Stimulated activated CD8-positive, alpha-beta memory T cell treated with anti-CD3 and anti-CD28 coated beads, Interleukin-4, amount 100 ng/mL, for 1 hour (primary cell): ENCODE data around the gene PKDCC.

Experiments
- DNase-seq, 2 donors: peaks; one replicate each; pipeline ENCODE4 v3.0.0-alpha.2; 2020; ENCODE audit warnings: low read depth in 2 of 2, low spot score in 1 of 2

The PKDCC gene

DNA sequence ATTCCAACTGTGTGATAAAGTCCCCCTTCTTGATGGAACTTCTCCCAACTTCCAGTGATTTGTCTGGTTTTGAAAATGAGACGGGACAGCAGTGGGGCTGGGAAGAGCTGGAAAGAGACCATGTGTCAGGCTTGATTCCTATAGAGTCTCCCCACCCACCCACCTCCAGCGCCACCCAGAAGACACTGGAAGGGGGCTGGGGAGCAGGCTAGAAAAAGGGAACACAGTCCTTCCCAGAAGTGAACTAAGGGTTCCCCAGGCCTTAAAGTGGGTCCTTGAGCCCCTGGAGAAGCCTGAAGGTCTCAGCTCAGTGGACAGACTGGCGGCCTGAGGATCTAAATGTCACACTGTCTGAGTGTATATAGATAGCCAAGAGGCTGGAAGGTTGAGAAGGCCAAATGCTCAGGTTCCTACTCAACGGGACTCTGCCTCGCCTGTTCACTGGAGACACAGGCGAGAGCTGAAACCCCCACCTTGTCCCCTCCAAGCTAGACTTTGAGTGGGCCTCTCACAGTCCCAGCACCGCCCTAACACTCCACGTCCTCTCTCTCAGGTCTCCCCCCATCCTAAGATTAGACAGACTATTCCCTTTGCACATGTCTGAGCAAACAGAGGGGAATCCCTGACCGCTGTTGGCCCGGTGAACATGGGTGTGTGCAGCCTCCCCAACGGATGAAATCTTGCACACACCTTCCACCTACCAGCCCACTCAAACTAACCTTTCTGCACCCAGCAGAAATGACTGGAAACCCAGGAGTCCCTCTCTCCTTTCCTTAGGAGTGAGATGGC is 1.6 kb downstream of the PKDCC start:
- no peak for DNase-seq

DNA sequence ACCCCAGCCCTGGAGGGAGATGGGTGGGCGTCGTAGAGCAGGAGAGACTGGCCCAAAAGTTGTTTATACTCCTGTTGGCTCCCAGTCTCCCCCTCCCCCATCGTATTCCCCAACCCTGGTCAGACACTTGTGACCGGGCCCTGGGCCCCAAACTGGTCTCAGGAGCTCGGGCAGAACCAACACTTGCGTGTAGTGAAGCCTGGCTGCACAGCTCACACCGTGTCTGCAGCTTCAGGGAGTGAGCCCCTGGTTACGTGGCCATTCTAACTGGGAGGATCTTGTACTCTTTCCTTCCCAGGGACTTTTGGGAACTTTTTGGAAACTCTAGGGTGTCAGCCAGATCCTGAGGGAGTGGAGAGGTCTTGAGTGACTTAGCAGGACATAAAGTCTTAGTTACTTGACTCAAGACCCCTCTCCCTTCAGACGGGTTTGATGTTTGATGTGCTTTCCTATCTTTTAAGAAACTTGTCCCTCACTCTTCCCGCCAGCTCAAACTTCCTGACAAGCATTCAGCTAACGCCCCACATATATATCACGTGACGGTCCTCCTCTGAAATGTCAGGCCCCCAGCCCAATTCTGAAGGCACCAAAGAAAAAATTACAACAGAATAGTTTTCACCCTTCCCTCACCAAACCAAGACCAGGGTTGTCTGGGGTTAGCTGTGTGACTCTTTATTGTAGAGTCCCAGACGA is 2.3 kb downstream of the PKDCC start:
- no peak for DNase-seq

DNA sequence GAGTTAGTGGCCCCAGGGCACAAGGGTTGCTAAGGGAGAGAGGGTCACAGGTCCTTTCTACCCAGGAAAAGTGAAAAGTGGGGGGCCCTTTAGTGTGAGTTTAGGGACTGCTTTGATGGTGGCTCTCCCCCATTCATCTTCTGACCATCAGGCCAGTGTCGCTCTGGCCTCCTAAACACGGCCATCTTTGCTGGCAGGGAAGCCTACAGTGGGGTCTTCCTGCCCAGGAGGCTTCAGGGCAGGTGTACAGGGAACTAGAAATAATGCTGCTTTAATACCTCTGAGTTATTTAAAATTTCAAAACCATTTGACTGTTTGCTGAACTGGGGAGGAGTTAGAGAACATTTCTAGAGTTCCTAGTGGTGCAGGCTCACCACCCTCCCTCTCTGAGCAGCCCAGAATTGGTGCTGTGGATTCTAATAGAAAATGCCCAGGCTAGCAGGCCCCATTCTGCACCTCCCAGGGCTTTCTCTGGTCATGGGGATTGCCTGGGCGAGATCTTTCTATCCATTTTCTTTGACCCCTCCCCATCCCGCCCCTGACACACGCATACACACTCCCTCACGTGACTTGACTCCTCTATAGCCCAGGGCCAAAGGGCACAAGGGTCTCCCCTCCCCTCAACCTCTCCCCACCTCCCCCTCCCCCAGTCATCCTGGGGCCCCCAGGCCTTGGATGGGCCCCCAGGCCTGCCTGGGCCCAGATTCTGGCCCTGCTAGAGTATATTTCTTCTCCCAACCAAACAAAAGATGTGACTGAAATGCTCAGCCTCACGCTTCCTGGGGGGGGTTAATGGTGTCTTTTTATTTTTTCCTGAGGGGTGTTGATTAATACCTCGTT is 3.1 kb downstream of the PKDCC start:
- DNase-seq: no peak

DNA sequence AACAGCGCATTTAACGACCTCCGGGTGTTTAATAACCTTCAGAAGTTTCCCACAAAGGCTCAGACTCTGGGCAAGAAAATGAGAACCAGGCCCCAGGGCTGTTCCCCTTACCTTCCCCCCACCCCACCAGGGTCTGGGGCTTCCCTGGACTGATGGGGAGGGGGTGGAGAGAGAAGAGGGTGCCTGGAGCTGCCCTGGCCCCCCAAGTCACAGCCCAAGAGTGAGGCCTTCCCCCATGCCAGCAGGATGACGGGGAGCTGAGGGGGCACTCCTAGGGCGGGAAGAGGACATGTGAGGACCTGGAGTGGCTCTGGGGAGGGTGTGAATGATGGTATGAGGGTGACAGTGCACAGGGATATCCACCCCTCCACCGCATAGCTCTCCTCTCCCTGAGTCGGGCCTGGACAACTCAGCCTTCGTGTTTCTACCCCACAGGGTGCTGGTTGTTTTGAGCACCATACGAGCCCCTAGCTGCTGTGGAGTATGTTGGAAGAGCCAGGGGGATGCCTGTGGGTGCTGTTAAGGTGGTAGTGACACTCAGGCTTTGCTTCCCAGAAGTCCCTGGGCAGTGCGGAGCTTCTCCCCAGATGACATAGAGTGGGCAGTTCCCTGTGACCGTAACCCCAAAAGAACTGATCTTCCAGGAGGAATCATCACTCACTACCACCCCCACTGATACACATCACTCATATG is 3.9 kb downstream of the PKDCC start:
- no peak for DNase-seq

DNA sequence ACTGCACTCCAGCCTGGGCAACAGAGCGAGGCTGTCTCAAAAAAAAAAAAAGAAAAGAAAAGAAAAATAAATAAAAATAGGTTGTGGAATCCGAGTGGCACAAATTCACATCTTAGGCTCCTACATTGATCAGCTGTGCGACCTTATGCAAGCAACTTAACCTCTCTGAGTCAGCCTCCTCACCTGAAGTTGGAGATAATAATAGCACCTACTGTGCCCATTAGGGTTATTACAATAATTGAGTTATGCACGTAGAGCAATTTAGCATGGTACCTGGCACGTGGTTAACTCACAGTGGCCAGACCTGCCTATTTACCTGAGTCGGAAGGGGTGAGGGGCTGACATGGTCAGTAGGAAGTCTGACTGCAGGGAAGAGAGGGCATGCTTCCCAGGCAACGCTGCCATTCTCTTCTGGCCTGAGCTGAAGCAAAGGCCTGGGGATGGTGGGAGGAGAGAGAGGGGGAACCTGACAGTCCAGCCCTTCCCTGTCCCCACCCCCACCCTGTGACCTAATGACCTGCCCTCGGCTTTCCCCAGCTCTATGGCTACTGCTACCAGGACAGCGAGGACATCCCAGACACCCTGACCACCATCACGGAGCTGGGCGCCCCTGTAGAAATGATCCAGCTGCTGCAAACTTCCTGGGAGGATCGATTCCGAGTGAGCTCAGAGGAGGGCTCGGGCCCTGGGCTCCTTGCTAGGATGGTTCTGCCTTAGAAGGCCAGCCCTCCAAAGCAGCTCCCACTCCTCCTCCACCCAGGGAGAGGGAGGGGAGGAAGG is 5.1 kb downstream of the PKDCC start:
- no peak for DNase-seq

DNA sequence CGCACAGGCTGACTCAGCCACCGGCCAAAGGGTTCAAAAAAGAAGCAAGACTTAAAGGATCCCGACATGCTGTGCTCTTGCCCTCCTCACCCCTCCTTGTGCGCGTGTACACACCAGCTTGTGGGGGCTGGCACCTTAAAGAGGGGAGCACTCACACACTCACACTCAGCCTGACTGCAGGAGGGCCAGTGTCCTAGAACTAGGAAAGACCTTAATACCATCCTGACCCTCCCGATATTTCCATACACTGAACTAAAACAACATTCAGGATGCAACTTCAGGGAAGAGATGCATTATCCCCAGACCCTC is 5.6 kb downstream of the PKDCC start:
- no peak for DNase-seq

DNA sequence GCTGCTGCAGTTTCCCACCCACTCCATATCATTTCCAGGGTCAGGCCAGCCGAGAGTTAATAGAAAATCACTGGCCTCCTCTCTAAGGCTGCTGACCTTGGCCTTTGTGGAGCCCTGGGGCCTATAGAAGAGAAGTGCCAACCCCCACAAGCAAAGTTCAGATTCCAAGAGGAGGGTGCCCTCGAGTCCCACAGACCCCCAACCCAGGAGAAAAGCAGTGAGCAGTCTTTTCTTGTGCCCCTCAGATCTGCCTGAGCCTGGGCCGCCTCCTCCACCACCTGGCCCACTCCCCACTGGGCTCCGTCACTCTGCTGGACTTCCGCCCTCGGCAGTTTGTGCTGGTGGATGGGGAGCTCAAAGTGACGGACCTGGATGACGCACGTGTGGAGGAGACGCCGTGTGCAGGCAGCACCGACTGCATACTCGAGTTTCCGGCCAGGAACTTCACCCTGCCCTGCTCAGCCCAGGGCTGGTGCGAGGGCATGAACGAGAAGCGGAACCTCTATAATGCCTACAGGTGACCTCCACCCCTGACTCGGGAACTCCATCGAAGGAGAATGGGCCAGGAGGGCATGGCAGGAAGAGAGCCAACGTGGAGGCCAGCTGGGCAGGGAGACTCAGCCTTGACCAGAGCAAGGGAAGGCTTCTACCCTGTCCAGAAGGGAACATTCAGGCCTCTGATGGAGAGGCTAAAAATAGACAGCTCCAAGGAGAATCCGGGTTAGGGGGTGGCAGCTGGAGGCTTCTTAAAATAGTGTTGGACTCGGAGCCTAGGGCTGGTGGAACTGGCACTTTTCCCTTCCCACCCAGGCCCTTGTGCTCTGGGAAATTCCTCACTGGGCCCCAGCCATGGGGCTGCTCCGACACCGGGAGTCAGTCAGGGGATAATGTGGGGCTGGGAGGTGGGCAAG is 6.2 kb downstream of the PKDCC start:
- no peak for DNase-seq

DNA sequence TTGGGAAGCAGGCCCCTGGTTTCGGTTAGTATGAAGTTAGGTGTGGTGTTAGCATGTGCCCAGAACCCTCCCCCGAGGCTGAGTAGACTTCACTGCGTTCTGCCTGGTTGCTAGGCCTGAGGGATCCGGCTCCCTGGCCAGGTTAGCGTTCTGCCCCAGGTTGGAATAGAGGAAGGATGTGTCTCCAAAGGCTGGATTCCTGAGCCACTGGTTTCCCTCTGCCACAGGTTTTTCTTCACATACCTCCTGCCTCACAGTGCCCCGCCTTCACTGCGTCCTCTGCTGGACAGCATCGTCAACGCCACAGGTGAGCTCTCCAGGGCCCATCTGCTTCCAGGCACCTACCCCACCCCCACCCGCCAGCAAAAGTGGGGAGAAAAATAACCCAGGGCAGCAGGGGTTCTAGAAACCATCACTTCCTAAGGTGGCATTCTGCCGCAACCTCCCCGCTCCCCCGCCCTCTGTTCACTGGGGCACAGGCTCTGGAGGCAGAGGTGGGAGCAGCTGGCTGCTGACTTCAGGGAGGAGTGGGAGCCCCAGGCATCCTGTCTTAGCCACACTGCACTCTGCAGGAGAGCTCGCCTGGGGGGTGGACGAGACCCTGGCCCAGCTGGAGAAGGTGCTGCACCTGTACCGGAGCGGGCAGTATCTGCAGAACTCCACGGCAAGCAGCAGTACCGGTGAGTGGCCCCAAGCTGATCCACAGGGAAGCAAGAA is 7.1 kb downstream of the PKDCC start:
- no peak for DNase-seq

DNA sequence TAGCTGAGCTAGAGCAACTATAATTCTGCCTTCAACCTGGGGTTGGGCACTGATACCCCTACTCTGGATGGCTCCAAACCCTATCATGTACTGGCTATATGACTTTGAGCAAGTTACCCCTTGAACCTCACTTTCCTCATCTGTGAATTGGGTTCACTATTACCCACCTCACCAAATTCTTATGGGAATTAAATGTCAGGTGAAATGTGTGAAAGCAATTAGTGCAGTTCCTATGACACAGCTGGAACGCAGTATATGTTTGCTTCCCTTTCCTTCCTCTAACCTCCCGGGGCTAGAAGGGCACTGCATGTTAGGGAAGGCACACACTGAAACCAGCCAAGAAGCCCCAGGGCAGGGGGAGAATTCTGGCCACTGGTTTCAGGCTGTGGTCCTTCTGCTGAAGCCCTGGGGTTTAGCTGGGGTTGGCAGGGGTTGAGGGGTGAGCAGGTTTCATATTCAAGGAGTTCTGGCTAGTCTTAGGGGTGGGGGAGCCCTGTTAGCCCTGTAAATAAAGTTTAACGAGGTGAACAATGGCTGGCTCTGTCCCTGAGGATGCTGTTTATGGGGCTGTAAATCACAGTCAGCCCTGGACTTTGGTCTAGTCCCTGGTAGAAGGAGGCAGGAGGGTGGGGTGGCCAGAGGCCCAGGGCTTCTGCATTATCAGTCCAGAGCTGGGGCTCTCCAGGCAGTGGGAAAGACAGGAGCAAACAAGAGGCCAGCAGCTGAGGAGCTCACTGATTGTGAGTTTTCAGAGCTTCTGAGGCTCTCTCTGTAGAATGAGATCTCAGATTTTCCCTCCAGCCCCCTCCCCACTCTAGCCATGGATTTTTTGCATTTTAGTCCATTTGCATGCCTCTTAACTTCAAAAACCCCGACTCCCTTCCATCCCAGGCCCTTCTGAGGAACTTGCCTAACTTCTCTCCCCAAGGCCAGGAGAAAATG is 8.0 kb downstream of the PKDCC start:
- DNase-seq: no peak

DNA sequence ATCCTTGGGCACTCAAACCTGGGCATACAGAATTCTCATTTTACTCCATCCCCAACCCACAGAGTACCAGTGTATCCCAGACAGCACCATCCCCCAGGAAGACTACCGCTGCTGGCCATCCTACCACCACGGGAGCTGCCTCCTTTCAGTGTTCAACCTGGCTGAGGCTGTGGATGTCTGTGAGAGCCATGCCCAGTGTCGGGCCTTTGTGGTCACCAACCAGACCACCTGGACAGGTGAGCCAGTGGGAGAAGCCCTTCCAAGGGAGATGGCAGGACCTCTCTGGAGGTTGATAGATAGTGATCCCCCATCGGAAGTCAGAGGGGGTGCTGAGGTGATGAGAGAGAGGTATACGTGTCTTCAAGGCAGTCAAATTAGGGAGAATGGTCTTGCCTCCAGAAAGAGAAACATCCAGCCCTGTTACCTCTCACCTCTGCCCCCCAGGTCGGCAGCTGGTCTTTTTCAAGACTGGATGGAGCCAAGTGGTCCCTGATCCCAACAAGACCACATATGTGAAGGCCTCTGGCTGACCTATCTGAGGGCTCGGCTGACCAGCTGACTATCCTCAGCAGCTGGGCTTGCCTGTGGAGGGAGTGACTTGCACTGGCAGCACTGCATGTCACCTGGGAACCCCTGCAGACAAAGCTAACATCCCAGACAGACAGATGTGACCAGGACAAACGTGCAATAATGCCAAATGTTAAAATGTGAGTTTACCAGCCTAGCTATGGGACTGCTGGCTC is 9.5 kb downstream of the PKDCC start:
- no peak for DNase-seq

DNA sequence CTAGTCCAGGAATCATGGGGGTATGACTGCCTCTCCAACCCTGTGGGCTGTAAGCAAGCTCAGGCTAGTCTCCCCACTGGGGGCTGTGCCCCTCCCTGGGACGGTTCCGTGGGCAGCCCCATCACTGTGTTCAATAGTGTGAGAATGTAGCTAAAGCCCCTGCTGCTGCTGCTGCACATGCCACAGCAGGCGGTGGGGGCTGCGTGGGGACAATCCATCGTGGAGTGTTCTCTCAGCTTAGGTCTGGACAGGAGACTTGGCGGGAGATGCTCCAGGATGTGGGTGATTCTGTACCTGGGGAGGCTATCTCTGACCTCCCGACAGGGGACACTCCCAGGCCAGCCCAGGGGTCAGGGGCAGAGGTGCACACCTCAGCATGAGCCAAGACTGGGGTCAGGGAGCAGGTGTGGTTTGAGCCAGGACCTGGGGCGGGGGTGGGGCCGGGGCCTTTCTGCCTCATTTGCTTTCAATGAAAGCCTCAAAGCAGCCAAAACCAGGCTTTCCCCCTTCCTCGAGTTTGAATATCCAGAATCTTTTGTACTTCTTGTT is 10.2 kb downstream of the PKDCC start:
- no peak for DNase-seq

DNA sequence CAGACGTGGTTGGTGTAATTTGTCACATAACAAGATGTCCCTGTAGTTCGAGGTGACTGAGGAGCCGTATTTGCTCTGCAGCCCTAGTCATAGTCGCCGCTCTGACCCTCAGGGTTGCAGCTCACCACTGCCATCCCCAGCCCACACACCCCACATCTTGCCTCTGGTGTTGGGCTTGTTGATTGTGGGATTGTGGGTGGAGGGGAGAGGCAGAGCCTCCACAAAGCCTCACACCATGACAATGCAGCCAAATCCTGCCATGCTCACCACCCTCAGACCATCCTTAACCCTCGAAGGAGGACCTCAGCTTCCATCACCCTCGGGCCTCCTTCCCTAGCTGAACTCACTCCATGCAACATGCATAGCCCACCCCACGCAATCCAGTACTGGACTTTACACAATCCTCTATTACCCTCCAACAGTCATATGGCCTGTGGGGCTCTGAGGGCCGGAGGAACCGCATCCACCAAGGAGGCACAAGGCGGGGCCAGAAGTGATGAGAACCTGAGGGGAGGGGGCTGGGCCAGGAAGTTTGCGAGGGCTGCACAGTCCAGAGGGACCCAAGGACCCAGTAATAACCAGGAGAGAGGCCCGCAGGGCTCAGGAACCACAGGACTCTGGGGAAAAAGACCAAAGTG is 11.6 kb downstream of the PKDCC start:
- DNase-seq: no peak

DNA sequence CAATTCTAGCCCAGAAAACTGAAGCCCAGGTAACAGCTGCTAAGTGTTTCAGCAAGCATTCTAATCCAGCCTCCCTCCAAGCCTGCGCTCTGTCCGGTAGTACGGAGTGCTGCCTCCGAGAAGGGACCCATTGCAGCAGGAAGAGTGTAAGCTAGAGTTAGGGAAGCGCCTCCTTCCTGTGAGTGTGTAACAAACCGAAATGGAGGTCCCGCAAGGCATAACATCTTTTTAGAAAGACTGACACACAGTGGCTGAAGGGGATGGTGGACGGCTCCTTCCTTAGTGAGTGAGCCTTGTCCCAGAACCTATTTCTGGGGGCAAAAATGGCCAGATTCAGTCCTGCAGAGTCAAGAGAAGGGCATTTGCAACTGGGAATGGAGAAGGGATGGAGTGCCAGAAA is 12.2 kb downstream of the PKDCC start:
- DNase-seq: no peak

DNA sequence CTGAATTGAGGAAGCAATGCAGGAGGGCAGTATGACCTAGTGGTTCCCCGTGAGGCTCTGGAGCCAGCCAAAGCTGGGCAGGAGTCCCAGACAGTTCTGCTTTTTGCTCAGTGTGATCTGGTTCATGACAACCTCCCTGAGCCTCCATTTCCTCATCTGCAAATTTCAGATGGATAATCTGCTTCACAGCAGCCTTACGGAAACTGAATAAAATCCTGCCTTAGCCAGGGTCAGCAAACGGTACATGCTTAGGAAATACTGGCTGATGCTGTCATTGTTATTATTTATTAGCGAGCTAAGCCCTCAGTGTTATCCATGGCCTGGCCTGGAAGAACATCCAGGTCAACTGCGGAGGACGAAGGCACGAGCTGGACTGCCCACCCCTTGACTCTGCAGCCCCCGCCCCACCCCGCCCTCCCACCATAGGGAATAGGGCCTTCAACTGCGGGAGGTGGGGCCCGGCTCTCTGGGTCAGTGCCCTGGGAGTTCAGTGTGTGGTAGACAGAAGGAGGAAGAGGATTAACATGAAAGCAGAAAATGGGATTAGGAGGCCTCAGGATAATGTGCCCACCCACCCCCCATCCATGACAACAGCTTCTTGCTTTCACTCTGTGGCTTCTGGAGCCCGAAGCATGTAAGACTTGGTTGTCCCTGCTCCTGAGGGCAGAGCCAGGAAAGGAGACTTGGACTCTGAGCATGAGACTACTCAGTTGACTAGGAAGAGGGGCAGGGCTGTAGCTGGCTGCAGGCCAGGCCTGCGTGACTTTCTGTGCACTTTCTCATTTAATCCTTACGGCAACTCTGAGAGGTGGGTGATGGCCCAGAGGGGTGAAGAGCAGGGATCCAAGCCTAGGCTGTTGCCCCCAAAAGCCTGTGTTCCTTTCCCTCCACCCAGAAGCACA is 13.1 kb downstream of the PKDCC start:
- no peak for DNase-seq

DNA sequence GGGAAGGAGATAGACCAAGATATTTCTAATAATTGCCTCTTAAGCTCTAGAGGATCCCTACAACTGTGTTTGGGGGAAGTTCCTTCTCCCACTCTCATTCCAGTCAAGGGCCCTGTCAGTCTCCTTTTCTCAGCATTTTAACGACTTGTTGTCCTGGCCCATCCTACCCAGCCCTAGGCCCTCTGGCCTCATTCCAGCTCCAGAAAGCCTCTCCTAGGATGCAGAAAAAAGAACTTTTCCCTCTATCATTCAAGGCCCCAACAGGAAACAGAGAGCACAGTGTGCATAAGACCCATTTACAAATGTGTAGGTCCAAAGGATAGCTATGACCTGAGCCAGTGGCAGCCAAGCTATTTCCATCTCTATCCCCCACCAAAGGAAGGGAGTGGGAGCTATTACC is 14.0 kb downstream of the PKDCC start:
- no peak for DNase-seq
